Mesenteric fat pad (tissue), 1 donor: ENCODE measurements around the gene TEX36. TPM values are rescaled to one million over a fixed set of nuclear protein-coding genes. Genes with fewer than 3 reads are reported as not detected.
"Not testable (repeated sequence)": the region's sequence is repeated elsewhere in the genome, so short reads cannot be mapped to it uniquely, and the experiment has no call there.

ENCODE experiments used
- DNase-seq: peaks from one replicate; pipeline ENCODE4 v3.0.0-alpha.2; 2020; ENCODE audit warnings: low spot score
- total RNA-seq: library from RNA; stranded (reverse); fragmentation: NEBNext Ultra II Directional; extraction: Animal tissue kit (Norgen Biotek cat#: 25700); gene quantifications from one replicate; pipeline ENCODE4 v1.2.1, GENCODE V29; 2021
- donor health status: DM: yes; HTN: yes; CAD: no.

Gene TEX36
- total RNA-seq, 1 donor from 2014 or later, result not detected

DNA sequence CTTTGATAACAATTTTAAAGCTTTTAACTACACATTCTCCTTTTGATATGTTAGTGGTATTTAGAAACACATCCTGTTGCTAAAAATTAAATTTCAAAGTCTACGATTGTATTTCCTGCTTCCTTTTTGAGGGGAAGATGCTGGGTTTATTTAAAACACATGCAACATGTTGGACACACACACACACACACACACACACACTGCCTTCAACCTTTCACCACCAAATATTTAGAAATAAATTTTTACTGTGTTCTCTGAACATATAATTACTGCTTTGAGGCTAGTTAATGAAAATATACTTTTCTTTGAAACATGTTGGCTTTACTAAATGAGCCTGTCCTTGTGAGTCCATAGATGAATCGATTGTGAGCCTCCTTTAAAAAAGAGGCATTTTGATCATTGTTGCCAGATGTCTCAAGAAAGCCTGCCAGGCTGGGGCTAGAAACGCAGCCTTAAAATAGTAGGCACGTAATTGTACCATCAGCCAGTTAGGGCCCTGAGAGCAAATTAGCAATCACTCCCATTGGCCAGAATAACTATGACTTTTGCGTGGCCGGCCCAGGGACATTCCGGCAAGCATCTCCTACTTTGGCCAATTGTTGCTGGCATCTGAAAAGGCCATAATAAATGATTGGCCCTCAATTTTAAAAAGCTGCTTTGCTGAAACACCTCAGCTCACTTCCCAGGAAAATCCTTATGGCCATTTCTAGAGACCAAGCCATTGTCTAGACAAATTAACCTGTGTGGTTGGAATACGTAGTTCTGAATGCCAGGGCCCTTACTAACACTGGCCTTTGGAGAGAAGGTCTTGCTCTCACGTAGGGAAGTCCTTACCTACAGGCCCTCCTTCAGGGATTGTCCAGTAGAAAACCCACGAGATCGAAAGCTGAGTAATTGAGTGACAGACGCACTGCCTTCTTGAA, 9.9 kb upstream of the TEX36 start:
- DNase-seq, result no peak

DNA sequence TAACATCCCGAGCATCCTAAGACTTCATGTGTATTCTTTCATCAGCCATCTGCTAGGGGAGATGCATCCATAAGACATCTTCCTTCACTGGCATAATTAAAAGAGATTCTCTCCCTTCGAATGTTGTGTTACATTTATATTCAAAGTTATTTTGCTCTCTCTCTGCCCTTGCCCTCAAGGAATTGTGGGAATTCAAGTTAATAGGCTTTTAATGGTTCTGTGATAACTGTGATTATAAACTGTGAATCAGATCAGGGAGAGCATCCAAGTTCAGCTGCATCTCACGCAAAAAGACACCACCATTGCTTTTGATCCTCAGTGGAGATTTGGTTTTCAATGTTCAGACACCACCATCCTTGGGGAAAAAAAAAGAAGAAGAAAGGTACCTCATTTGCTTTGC, 9.2 kb upstream of the TEX36 start:
- DNase-seq, result no peak

DNA sequence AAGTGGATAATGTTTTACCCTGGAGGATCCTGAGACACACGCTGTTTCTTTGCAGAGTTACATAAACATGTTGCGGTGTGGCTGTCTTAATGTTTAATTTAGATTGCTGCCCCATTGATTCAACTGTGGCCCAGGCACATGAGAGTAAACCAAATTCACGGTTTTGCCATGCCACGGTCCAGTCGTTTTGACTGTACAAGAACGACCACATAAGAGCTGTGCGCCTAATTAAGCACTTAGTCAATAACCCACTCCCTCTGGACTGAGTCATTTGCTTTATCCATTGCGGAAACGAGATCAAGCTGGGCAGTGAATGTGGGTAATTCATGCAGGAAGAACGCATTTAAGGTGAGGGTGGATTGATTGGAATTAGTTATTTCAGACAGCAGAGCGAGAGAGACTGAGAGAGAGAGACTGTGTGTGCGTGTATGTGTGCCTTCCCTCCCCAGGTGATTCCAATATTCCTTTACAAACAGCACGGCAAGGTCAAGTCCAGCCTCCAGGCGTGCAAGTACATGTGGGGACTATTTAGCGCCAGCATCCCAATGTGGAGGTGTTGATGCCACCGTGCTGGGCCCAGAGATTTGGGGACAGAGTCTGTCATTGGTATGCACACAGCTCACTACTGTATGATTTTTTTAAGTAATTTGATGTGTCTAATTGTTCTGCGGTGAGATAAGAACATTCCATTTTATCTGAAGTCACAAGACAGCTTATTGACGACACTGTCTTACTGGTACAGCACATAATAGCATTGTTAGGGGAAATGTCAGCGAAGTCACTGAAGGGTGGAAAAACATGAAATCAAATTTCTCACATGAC, 8.4 kb upstream of the TEX36 start:
- DNase-seq, result no peak

GRCh38 chr10:125689955-125690569, 7.1 kb upstream of the TEX36 start:
- no peak for DNase-seq

- DNase-seq, result no peak
These were observed 4.7 kb upstream of the TEX36 start for GRCh38 chr10:125687507-125688185.

GRCh38 chr10:125684581-125684980, 1.6 kb upstream of the TEX36 start:
- no peak for DNase-seq

GRCh38 chr10:125683821-125684220, 858 bp upstream of the TEX36 start:
- DNase-seq, result no peak

GRCh38 chr10:125679436-125679835, 3.5 kb downstream of the TEX36 start:
- DNase-seq, result no peak

DNA sequence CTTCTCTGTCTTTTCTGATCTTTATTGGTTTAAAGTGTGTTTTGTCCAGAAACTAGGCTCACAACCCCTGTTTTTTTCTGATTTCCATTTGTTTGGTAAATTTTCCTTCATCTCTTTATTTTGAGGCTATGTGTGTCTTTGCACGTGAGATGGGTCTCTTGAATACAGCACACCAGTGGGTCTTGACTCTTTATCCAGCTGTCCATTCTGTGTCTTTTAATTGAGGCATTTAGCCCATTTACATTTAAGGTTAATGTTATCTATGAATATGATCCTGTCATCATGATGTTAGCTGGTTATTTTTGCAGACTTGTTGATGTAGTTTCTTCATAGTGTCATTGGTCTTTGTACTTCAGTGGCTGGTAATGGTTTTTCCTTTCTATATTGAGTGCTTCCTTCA, 10.1 kb downstream of the TEX36 start:
- DNase-seq, result no peak

DNA sequence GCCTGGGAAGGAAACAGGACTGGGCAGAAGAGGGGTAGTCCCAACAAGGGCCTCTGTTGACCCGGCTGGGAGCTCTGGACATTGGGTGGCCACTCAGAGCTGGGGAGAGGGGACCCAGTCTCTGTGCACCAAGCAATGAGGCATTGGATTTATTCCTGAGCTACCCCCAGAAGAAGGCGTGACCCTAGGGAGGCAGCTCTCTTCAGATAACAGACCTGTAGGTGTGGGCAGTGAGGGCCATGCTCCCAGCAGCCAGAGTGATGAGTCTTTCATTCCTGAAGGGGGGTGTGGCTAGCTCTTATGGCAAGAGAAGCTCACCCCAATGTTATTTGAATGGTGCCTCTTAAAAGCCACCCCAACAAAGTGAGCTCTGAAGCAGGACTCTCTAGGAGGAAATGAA, 20.4 kb downstream of the TEX36 start:
- DNase-seq, result no peak

- no peak for DNase-seq
These were observed 20.9 kb downstream of the TEX36 start for GRCh38 chr10:125661941-125662515.

GRCh38 chr10:125661431-125661940, 21.5 kb downstream of the TEX36 start:
- no peak for DNase-seq

DNA sequence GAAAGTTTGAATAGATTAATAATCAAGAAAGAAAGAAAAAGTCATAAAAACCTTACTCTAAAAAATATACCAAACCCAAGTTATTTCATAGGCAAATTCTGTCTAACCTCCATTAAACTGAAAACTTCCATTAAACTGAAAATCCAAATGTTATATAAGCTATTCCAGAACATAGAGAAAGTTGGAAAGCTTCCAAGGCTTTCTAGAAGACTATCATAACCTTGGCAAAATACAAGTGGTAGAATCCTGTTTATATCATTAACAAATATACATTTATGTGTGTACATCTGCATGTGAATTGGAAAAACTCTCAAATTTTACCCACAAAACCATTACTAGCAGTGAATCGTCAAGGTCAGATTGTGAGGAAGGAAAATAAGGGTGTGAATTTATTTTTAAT, 23.9 kb downstream of the TEX36 start:
- no peak for DNase-seq

GRCh38 chr10:125656523-125656922, 26.4 kb downstream of the TEX36 start:
- DNase-seq, result no peak

DNA sequence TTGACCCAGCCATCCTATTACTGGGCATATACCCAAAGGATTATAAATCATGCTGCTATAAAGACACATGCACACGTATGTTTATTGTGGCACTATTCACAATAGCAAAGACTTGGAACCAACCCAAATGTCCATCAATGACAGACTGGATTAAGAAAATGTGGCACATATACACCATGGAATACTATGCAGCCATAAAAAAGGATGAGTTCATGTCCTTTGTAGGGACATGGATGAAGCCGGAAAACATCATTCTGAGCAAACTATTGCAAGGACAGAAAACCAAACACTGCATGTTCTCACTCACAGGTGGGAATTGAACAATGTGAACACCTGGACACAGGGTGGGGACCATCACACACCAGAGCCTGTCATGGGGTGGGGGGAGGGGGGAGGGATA, 29.9 kb downstream of the TEX36 start:
- DNase-seq, result not testable (repeated sequence)

DNA sequence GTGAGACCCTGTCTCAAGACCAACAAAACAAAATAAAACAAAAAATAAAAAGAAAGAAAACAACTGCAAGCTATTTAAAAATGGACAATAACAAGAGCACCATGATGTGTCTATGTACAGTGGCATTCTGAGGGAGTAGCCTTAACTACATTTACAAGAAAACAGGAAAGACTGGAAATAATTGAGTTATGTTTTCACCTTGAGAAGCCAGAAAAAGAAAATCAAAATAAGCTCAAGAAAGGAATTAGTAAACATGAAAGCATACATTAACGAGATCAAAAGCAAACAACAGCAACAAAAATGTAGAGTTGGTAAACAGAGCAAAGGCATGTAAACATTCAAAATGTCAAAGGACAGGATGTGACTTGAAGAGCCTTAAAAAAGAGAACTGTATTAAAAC, 36.7 kb downstream of the TEX36 start:
- no peak for DNase-seq

DNA sequence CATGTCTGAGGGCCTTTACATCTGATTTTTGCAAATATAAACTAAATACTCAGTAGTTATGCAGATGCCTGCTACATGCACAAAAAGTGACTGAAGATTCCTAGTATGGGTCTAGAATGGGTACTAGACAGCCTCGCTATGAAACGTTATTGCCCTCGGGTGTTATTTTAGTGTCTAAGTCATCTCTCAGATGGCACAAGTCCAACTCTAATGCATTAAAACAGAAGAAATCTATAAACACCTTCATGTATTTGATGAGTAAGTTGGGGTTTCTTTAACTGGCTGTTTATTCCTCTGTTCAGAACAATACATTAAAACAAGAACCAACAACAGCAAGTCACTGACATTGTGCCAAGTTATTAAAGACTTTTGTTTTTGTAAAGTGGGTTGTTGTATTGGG, 41.6 kb downstream of the TEX36 start:
- no peak for DNase-seq

- DNase-seq, result no peak
These were observed 42.3 kb downstream of the TEX36 start for GRCh38 chr10:125640653-125641052.

GRCh38 chr10:125639846-125640245, 43.1 kb downstream of the TEX36 start:
- no peak for DNase-seq

GRCh38 chr10:125638555-125638954, 44.4 kb downstream of the TEX36 start:
- DNase-seq, result no peak

DNA sequence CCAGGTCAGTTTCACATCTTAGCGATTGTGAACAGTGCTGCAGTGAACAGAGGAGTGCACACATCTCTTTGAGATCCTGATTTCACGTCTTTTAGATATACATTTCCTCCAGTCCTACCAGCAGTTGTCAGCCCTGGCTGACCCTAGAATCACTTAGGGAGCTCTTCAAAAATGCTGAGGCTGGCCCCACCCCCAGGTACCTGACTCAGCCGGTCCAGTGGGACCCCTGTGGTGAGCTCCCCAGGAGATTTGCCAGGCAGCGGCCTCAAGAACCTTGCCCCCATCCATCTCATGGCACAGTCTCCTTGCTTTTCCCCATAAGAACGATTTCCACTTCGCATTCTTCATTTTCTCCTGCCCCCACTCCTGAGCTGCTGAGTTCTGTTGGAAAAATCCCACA, 45.5 kb downstream of the TEX36 start:
- DNase-seq, result no peak
